Activated naive CD4-positive, alpha-beta T cell treated with anti-CD3 and anti-CD28 coated beads, Interleukin-2, amount 50 U/mL, for 24 hours (primary cell): ENCODE results near the gene OR10H4.
"Not testable (repeated sequence)": the region's sequence is repeated elsewhere in the genome, so short reads cannot be mapped to it uniquely, and the experiment has no call there.

ENCODE experiments used
- H3K27ac Mint-ChIP-seq: one replicate; pipeline ENCODE4 v1.8.0; 2021; ENCODE audit warnings: mild to moderate bottlenecking, mixed read lengths
- H3K27me3 Mint-ChIP-seq: one replicate; pipeline ENCODE4 v1.8.0; 2021; ENCODE audit warnings: mixed read lengths
- H3K36me3 Mint-ChIP-seq: one replicate; pipeline ENCODE4 v1.8.0; 2021; ENCODE audit warnings: mixed read lengths
- H3K4me1 Mint-ChIP-seq: one replicate; pipeline ENCODE4 v1.8.0; 2021; ENCODE audit warnings: mixed read lengths
- H3K4me3 Mint-ChIP-seq: one replicate; pipeline ENCODE4 v1.8.0; 2021; ENCODE audit warnings: mild to moderate bottlenecking, mixed read lengths
- H3K9me3 Mint-ChIP-seq: one replicate; pipeline ENCODE4 v1.8.0; 2021; ENCODE audit warnings: mixed read lengths

OR10H4 gene

DNA sequence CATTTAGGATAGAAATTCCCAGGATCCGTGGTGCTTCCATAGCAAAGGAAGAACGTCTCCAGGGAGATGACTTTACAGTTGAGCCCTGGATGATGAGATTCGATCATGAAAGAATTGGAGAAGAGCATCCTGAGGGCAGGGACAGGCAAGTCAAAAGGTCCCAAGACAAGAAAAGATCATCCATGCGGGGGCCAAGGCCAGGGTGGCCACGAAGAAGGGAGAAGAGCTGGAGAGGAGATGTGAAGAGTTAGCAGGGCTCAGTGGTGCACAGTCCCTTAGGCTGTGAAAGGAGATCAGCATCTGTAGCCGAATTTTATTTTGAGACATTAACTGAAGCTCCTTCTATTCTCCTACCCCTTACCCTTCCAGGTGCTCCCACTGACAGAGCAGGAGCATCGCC, 28.9 kb downstream of the OR10H4 start:
- Mint-ChIP-seq H3K4me3 (no peak overlapping the region), H3K4me1 (no peaks in the 10 kb centered on the region), H3K27ac (no peak overlapping the region), H3K9me3 (no peaks in the 10 kb centered on the region), H3K27me3 (peaks cover 16% of the 10 kb centered on the region), H3K36me3 (peaks cover under 1% of the 10 kb centered on the region)

DNA sequence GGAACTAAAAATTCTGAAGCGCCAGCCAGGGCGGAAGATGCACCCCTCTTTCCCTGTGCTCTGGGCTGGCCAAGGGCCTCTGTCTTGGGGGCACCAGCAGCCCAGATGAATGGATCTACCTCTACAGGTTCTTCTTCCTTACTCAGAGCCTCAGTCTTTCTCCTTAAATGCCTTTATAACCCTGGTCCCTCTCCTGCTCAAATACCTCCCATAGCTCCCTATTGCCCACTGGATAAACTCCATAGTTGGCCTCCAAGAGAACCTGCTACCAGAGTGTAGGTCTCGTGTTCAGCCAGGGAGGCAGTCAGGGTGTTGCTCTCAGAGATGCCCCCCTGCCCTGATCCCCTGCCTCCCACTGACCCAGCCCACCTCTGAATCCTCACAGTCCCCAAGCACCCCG, 30.5 kb downstream of the OR10H4 start:
- peaks cover 20% of the 10 kb centered on the region for H3K27me3 Mint-ChIP-seq
- no peaks in the 10 kb centered on the region for H3K4me1 Mint-ChIP-seq
- H3K36me3 Mint-ChIP-seq, result peaks cover 3% of the 10 kb centered on the region
- H3K9me3 Mint-ChIP-seq, result peaks cover 8% of the 10 kb centered on the region
- H3K4me3 Mint-ChIP-seq, result no peak overlapping the region
- H3K27ac Mint-ChIP-seq, result no peak overlapping the region

- not testable (repeated sequence) for H3K27ac Mint-ChIP-seq, H3K9me3 Mint-ChIP-seq, H3K4me1 Mint-ChIP-seq, H3K4me3 Mint-ChIP-seq, H3K36me3 Mint-ChIP-seq
- peaks cover 22% of the 10 kb centered on the region for H3K27me3 Mint-ChIP-seq
Observed at GRCh38 chr19:15985831-15986230, 37.0 kb downstream of the OR10H4 start.

DNA sequence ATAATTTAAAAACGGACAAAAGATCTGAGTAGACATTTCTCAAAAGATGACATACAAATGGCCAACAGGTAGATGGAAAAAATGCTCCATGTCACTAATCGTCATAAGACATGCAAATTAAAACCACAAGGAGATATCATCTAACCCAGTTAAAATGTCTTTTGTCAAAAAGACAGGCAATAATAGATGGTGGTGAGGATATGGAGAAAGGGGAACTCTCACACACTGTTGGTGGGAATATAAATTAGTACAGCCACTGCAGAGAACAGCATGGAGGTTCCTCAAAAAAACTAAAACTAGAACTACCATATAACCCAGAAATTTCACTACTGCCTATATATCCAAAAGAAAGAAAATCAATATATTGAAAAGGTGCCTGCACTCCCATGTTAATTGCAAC, 37.9 kb downstream of the OR10H4 start:
- Mint-ChIP-seq H3K27me3 (peaks cover 28% of the 10 kb centered on the region), H3K4me3 (no peak overlapping the region)

DNA sequence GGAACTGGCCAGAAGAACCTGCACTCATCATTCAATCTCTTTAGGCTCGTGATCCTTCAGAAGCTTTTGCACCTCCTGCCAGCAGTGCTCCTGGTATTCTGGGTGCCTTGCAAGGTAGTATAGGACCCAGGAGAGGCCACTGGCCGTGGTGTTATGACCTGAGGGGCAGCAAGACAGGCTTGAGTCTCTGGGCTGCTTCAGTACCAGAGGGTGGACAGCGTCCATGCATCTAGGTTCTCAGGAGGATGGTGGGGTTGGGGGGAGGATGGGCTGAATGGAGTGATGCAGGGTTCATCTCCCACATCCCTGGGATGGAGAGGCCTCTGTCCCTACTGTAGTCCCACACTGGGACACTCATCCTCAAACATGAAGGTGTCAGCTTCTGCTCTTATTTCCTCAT, 41.1 kb downstream of the OR10H4 start:
- no peak overlapping the region for H3K4me3 Mint-ChIP-seq
- H3K9me3 Mint-ChIP-seq, result no peaks in the 10 kb centered on the region
- no peaks in the 10 kb centered on the region for H3K4me1 Mint-ChIP-seq
- H3K36me3 Mint-ChIP-seq, result no peaks in the 10 kb centered on the region
- H3K27me3 Mint-ChIP-seq, result peaks cover 24% of the 10 kb centered on the region
- no peak overlapping the region for H3K27ac Mint-ChIP-seq

More for the DNA sequence above, 37.9 kb downstream of the OR10H4 start:
- Mint-ChIP-seq H3K4me1 (no peaks in the 10 kb centered on the region), H3K9me3 (peaks cover 8% of the 10 kb centered on the region), H3K27ac (no peak overlapping the region), H3K36me3 (peaks cover 3% of the 10 kb centered on the region)

DNA sequence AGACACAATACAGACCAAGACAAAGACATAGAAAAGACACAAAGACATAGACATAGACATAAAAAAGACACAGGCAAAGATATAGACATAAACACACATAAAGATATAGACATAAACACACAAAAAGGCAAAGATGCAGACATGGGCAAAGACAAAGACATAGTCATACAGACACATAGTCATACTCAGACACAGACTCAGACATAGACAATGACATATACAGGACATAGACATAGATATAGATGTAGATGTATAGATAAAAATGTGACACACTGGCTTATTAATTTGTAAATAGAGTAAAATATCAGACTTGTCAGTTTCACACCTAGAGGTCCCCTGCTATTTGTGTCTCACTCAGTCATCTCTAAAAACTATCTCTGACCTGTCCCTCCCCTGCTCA, 42.8 kb downstream of the OR10H4 start:
- Mint-ChIP-seq H3K9me3 (no peaks in the 10 kb centered on the region), H3K27ac (no peak overlapping the region), H3K27me3 (peaks cover 24% of the 10 kb centered on the region), H3K4me3 (no peak overlapping the region), H3K4me1 (no peaks in the 10 kb centered on the region), H3K36me3 (no peaks in the 10 kb centered on the region)

DNA sequence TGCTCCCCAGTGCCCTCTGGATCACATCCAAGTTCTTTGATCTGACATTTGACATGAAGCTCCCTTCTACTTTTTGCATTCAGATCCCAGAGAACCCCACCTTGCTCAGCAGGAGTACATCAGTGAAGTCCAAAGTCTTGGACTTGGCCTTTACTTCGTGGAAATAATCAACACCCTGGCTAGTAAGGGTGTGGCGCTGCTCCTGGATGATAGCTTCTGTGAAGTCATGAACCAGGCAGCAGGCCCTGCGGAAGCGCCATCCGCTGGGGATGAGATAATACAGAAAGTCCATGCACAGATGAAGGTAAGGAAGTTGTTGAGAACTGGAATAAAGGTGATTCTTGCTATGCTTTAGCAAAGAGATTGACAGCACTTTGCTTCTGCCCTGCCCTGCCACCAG, 43.2 kb downstream of the OR10H4 start:
- Mint-ChIP-seq H3K36me3 (no peaks in the 10 kb centered on the region), H3K9me3 (no peaks in the 10 kb centered on the region), H3K27me3 (peaks cover 22% of the 10 kb centered on the region), H3K4me1 (no peaks in the 10 kb centered on the region), H3K27ac (no peak overlapping the region), H3K4me3 (no peak overlapping the region)

DNA sequence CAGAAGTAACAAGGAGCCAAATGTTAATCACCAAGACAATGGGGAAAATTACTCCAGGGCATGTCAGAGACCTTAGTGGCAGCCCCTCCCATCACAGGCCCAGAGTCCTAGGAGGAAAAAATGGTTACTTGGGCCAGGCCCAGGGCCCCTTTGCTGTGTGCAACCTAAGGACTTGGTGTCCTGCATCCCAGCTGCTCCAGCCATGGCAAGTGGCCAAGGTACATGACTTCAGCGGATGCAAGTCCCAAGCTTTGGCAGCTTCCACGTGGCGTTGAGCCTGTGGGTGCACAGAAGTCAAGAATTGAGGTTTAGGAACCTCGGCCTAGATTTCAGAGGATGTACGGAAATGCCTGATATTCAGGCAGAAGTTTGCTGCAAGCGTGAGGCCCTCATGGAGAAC, 46.7 kb downstream of the OR10H4 start:
- H3K9me3 Mint-ChIP-seq, result no peaks in the 10 kb centered on the region
- H3K27me3 Mint-ChIP-seq, result peaks cover 8% of the 10 kb centered on the region
- peaks cover 3% of the 10 kb centered on the region for H3K4me1 Mint-ChIP-seq
- no peak overlapping the region for H3K4me3 Mint-ChIP-seq
- H3K27ac Mint-ChIP-seq, result no peak overlapping the region
- H3K36me3 Mint-ChIP-seq, result no peaks in the 10 kb centered on the region

GRCh38 chr19:15998166-15998565, 49.4 kb downstream of the OR10H4 start:
- Mint-ChIP-seq H3K36me3 (no peaks in the 10 kb centered on the region), H3K9me3 (no peaks in the 10 kb centered on the region), H3K27ac (no peak overlapping the region), H3K4me3 (no peak overlapping the region), H3K27me3 (no peaks in the 10 kb centered on the region), H3K4me1 (peaks cover 27% of the 10 kb centered on the region)
